Right renal cortex interstitium (tissue), 3 donors: ENCODE results near the gene SYTL3. TPM values are rescaled to one million over a fixed set of nuclear protein-coding genes. Genes with fewer than 3 reads are reported as not detected.
"Not testable (repeated sequence)": the region's sequence is repeated elsewhere in the genome, so short reads cannot be mapped to it uniquely, and the experiment has no call there.

ENCODE experiments used
- DNase-seq, 3 donors: peaks; one replicate each; pipeline ENCODE4 v3.0.0-alpha.2; 2013; ENCODE audit warnings: low read depth in 3 of 3, low spot score in 2 of 3
- polyA plus RNA-seq, 3 donors: library from polyadenylated mRNA; unstranded; fragments of 120-200 nt; gene quantifications; one replicate each; pipeline ENCODE4 v1.2.1, GENCODE V29; 2013; ENCODE audit not compliant: insufficient read length in 3 of 3

SYTL3 gene
- polyA plus RNA-seq, 3 donors = 3.5 to 4.4 (median 3.8) TPM

DNA sequence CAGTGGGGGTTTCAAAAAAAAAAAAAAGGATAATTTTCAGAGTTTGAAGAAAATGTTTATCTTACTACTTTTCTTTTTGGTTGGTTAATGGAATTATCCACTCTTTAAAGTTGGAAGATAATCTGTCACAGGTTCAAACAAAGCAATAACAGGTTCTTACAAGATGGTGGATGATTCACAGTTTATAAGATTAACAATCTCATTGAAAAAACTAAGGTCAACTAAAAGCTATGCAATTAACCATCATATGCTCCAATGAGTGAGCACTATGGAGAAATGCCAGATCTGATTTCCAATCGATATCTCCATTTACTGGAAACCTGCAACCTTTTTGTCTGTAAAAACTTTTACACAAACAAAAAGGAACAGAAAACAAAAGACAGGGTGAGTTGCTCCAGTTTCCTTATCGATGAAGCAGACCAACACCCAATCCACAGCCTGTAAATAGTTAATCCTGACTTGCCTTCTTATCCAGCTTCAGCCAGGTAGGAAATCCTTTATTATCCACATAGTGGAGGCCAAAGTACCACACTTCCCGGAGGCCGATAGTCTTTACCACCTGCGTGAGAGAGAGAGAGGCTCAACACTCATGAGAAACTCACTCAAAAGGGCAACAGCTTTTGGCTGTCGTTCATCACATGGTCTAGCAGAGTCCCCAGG is 136.9 kb downstream of the SYTL3 start:
- DNase-seq = no peak

GRCh38 chr6:158787395-158787794 is 137.5 kb downstream of the SYTL3 start:
- DNase-seq = no peak

DNA sequence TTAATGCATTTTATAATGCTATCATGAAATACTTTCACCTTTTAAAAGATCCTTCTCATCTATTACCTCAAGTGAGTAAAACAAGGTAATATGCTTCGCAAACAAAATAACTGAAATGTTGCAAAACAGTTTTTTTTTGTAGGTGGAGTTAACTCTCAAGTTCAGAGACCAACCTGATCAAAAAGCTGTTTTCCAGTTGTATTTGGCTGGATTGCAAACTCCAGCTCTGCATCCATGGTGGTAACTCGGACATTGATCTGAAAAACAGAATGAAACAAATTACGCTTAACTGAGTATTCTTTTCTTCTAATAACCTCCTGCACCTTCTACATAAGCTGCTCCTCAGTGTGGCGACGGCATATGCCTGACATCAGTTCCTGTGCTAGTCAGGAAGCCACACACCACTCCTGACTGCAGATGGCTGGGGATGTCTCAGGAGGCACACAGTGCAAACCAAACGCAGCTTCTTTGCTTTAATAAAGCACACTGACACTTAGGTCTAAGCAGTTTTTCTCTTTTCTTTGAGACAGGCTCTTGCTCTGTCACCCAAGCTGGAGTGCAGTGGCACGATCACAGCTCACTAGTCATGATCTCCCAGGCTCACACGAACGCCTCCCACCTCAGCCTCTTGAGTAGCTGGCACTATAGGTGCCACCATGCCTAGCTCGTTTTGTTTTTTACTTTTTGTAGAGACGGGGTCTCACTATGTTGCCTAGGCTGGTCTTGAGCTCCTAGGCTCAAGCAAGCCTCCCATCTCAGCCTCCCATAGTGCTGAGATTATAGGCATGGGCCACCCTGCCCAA is 139.5 kb downstream of the SYTL3 start:
- no peak for DNase-seq

DNA sequence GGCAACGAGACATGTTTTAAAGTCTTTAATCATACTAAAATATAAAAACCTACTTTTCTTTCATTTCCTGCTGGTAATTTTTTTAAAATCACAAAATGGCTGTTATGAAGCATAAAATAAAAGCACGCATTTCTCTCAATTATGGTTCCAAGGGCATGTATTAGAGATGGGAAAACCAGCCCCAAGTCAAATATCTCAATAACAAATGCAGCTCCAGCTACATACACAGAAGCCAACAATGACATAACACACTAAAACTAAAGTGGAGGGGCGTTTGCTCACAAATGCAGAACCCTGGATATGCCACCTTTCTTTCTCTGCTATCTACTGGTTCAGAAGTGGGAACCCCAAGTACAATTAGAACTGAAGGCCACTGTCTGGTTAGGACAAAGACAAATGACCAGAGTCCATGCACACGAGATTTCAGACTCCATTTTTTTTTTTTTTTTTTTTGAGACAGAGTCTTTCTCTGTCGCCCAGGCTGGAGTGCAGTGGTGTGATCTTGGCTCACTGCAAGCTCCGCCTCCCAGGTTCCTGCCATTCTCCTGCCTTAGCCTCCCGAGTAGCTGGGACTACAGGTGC is 141.5 kb downstream of the SYTL3 start:
- DNase-seq = no peak

- DNase-seq = not testable (repeated sequence)
Measured at GRCh38 chr6:158792505-158792904, 142.7 kb downstream of the SYTL3 start.

- DNase-seq = no peak
Measured at GRCh38 chr6:158793432-158793831, 143.6 kb downstream of the SYTL3 start.

GRCh38 chr6:158795516-158795915 is 145.7 kb downstream of the SYTL3 start:
- DNase-seq = no peak

- DNase-seq = no peak
Measured at GRCh38 chr6:158796353-158796752, 146.5 kb downstream of the SYTL3 start.

GRCh38 chr6:158797331-158798310 is 147.8 kb downstream of the SYTL3 start:
- DNase-seq = no peak

GRCh38 chr6:158798311-158798710 is 148.5 kb downstream of the SYTL3 start:
- DNase-seq = no peak

- DNase-seq = no peak
Measured at GRCh38 chr6:158799051-158799792, 149.4 kb downstream of the SYTL3 start.

DNA sequence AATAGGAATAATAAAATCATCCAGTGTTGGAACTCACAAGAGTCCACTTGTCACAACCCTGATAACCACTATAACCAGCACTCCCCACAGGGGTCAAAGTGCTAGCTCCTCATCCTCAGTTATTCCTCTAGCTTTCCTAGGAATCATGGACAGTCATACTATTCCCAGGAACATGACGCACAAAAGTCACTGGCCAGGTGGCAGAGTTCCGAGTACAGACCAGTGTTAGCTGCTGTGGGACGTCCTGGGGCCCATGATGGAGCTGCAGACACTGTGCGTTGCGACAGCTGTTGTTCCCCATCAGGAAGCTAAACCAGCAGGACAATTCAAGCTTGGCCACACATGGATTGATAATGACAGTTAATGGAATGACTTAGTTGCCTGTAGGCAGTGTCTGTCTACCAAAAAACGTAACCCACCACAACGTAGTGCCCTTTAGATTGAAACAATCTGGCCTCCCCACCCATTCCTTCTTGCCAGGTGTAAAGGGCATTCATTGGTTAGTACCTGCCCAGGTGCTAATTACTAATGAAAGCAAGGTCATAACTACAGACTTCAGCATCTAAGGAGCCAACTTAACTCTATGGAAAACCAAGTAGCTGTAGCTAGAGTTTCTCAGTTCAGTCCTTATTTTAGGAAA is 151.9 kb downstream of the SYTL3 start:
- DNase-seq = no peak

DNA sequence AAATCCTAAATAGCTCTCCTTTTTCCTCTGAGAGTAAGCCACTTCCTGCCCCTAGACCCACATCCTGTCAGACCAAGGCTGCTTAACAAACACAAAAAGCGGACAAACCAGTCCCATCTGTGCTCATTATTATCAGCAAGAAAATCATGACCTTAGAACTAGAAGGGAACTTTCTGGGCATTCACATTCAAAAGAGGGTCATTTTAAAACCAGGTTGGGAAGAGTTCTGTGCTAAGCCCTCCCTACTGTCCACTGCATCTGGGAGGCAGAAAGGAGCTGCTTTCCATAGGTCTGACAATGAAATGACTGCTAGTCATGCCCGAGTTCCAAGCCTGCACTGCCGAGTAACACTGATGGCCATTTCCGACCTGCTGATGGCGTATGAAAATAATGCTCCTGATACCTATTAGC is 153.9 kb downstream of the SYTL3 start:
- no peak for DNase-seq

- DNase-seq = no peak
Measured at GRCh38 chr6:158804207-158804606, 154.4 kb downstream of the SYTL3 start.

- no peak for DNase-seq
Measured at GRCh38 chr6:158805698-158806377, 156.0 kb downstream of the SYTL3 start.

DNA sequence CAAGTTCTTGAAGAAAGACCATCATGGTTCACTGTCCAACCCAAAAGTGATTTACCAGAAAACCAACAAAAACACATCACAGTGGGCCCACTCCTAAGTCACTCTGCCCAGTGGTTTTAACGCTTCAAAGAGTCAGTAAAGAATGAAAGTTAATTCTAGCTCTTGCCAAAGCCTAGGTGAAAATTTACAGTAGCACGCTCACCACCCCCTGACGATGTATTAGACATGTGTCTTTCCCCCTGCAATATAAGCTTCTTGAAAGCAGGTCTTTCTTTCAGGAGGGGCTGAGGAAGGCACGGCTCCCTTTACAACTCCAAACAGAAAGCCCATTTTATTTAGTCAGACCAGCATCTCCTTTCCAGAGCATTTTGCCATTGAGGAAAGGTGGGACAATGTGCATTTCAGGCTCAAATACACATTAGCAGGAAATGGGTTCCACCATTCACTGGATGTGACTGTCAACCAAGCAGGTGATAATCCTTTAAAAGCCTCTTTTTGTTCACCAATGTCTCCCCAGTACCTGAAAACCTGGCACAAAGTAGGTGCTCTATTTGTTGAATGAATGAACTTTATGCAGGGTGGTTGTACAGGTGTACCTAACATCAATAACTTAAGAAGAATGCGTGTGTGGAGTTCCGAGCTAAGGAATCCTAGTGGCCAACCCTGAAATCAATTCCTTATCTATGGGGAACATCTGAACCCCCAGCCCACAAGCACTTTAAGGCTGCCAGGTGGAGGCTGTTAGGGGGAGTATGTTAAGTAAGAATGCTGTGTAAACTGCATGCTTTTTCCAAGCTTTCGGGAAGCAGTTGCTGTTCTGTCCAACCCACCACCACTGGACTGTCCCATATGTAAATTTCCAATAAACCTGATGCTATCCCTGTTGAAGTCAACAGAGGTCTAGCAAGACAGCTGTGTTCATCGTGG is 157.9 kb downstream of the SYTL3 start:
- DNase-seq = no peak

- no peak for DNase-seq
Measured at GRCh38 chr6:158808442-158808833, 158.6 kb downstream of the SYTL3 start.
